DMS114 treated with DMSO at 0.1 percent for 48 hours (cell line): Measurements from ENCODE around the gene CFAP58.

Experiments
- DNase-seq: peaks from one replicate; lab custom pipeline; 2025; ENCODE audit not compliant: unreplicated experiment; lab: John Stamatoyannopoulos, UW

CFAP58 gene

GRCh38 chr10:104333728-104334373 is 19.8 kb upstream of the CFAP58 start:
- no peak for DNase-seq

GRCh38 chr10:104334561-104334960 is 19.1 kb upstream of the CFAP58 start:
- no peak for DNase-seq

GRCh38 chr10:104334965-104335650 is 18.5 kb upstream of the CFAP58 start:
- no peak for DNase-seq

GRCh38 chr10:104336821-104337467 is 16.7 kb upstream of the CFAP58 start:
- DNase-seq: no peak

GRCh38 chr10:104337521-104337984 is 16.1 kb upstream of the CFAP58 start:
- DNase-seq: no peak

GRCh38 chr10:104337985-104338735 is 15.5 kb upstream of the CFAP58 start, which contains the start of gene ITPRIP:
ITPRIP (minus strand) TSS chr10:104338465; CDS start chr10:104316051, 22,414 bp downstream.
- DNase-seq: peak; percentile 74

GRCh38 chr10:104339469-104340110 is 14.0 kb upstream of the CFAP58 start:
- DNase-seq: no peak

- DNase-seq: no peak
Observed at GRCh38 chr10:104340111-104340526, 13.5 kb upstream of the CFAP58 start.

GRCh38 chr10:104340641-104341040 is 13.0 kb upstream of the CFAP58 start:
- DNase-seq: no peak

GRCh38 chr10:104342941-104343411 is 10.7 kb upstream of the CFAP58 start:
- no peak for DNase-seq

- no peak for DNase-seq
Observed at GRCh38 chr10:104344219-104344618, 9.4 kb upstream of the CFAP58 start.

GRCh38 chr10:104345515-104345914 is 8.1 kb upstream of the CFAP58 start:
- no peak for DNase-seq

GRCh38 chr10:104345941-104346340 is 7.7 kb upstream of the CFAP58 start:
- DNase-seq: no peak

- DNase-seq: no peak
Observed at GRCh38 chr10:104347295-104348045, 6.2 kb upstream of the CFAP58 start.

GRCh38 chr10:104348601-104349000 is 5.0 kb upstream of the CFAP58 start:
- no peak for DNase-seq

GRCh38 chr10:104349623-104350126 is 4.0 kb upstream of the CFAP58 start:
- no peak for DNase-seq

- DNase-seq: peak; percentile 63
Observed at GRCh38 chr10:104350127-104350635, 3.5 kb upstream of the CFAP58 start.

GRCh38 chr10:104351061-104351702 is 2.5 kb upstream of the CFAP58 start:
- no peak for DNase-seq

- DNase-seq: no peak
Observed at GRCh38 chr10:104351919-104352318, 1.7 kb upstream of the CFAP58 start.
